ENCODE measurements around the gene GZMM. TPM values are rescaled to one million over a fixed set of nuclear protein-coding genes. Genes with fewer than 3 reads are reported as not detected.

Gene GZMM
- total and polyA plus RNA-seq, 2 experiments from 2014 or later, result 0.29 TPM; not detected in 1

- TF ChIP-seq ZNF331 (CRISPR knock-in tag; IDR thresholded peaks at IDR 0.05; ENCODE audit: low read depth) (no peak), EZH2 (IDR thresholded peaks at IDR 0.05; ENCODE audit: low read depth, unreplicated experiment) (no peak), POLR2AphosphoS5 (IDR thresholded peaks at IDR 0.05; ENCODE audit: low read depth) (no peak), STAT1 (IDR thresholded peaks at IDR 0.05; ENCODE audit: unreplicated experiment) (no peak), ZNF114 (CRISPR knock-in tag; IDR thresholded peaks at IDR 0.05) (no peak), CREB1 (CRISPR knock-in tag; IDR thresholded peaks at IDR 0.05; ENCODE audit: low read depth) (no peak), CTCF (conservative IDR thresholded peaks at IDR 0.05; ENCODE audit: low read depth in 2 of 2) (no peak), JUNB (IDR thresholded peaks at IDR 0.05; ENCODE audit: unreplicated experiment) (no peak), EZH2phosphoT487 (IDR thresholded peaks at IDR 0.05; ENCODE audit: unreplicated experiment) (no peak)
These were observed 2.2 kb upstream of the GZMM start (continued) for GRCh38 chr19:541699-542098.

- H4K20me1 ChIP-seq (replicated peaks; ENCODE audit: insufficient read depth), result no peaks in the 10 kb centered on the region; the same call in none of the 2 replicates
- no peak overlapping the region for H3K4me3 ChIP-seq
- H3K9me3 Mint-ChIP-seq, result no peaks in the 10 kb centered on the region; the same call in 2 of the 3 replicates
- no peak overlapping the region for H2AFZ ChIP-seq
- H3K27ac ChIP-seq (ENCODE audit: low read depth), result peak overlapping the region; percentile 50; the same call in 1 of the 2 replicates
- no peak for DNase-seq (ENCODE audit: low spot score)
- no peaks in the 10 kb centered on the region for H3K9me2 ChIP-seq (ENCODE audit: insufficient read depth)
- H3K4me2 ChIP-seq, result no peak overlapping the region
- peaks cover 17% of the 10 kb centered on the region for H3K36me3 Mint-ChIP-seq (ENCODE audit: low read depth)
- no peaks in the 10 kb centered on the region for H3K4me1 ChIP-seq (ENCODE audit: insufficient read depth)
- no peaks in the 10 kb centered on the region for H3K27me3 ChIP-seq (ENCODE audit: insufficient read depth)
- ATAC-seq, result no peak; the same call in 2 of the 3 replicates
- H3K36me3 ChIP-seq (ENCODE audit: insufficient read depth), result no peaks in the 10 kb centered on the region
- H3K4me1 Mint-ChIP-seq, result no peaks in the 10 kb centered on the region
- H3K4me3 Mint-ChIP-seq, result no peak overlapping the region
- H3F3A ChIP-seq (replicated peaks; ENCODE audit: low read depth), result 0 out of 2 replicates have a peak, but pooled peaks cover 9% of the 10 kb centered on the region
- no peak overlapping the region for H3K27ac Mint-ChIP-seq
- no peaks in the 10 kb centered on the region; the same call in 1 of the 2 replicates for H3K79me2 ChIP-seq (replicated peaks; ENCODE audit: insufficient read depth)
- peaks cover under 1% of the 10 kb centered on the region for H3K27me3 Mint-ChIP-seq (ENCODE audit: insufficient read depth, low read depth, poor library complexity)
- no peak for TF ChIP-seq REST (IDR thresholded peaks at IDR 0.05; ENCODE audit: unreplicated experiment)
- TF ChIP-seq CREB1 (CRISPR knock-in tag; IDR thresholded peaks at IDR 0.05; ENCODE audit: low read depth), result no peak
- no peak for TF ChIP-seq CTCF (conservative IDR thresholded peaks at IDR 0.05; ENCODE audit: low read depth in 2 of 2)
- no peak for TF ChIP-seq EZH2phosphoT487 (IDR thresholded peaks at IDR 0.05; ENCODE audit: unreplicated experiment)
- no peak for TF ChIP-seq JUNB (IDR thresholded peaks at IDR 0.05; ENCODE audit: unreplicated experiment)
- TF ChIP-seq EZH2 (IDR thresholded peaks at IDR 0.05; ENCODE audit: low read depth, unreplicated experiment), result no peak
- no peak for TF ChIP-seq ETS1 (IDR thresholded peaks at IDR 0.05)
- no peak for TF ChIP-seq NANOG (IDR thresholded peaks at IDR 0.05; ENCODE audit: borderline replicate concordance)
- no peak for TF ChIP-seq STAT1 (IDR thresholded peaks at IDR 0.05; ENCODE audit: unreplicated experiment)
- TF ChIP-seq ZNF114 (CRISPR knock-in tag; IDR thresholded peaks at IDR 0.05), result no peak
- no peak for TF ChIP-seq POLR2AphosphoS5 (IDR thresholded peaks at IDR 0.05; ENCODE audit: low read depth)
These were observed 1.5 kb upstream of the GZMM start for GRCh38 chr19:542173-542866.

Data from GM23338 (cell line).